HepG2 (cell line): ENCODE results near the gene CSTPP1. TPM values are rescaled to one million over a fixed set of nuclear protein-coding genes. Genes with fewer than 3 reads are reported as not detected.
A peak's percentile ranks its signal among the peaks of the same experiment; 100 is the strongest.

Experiments
- ATAC-seq: fragments of 200-7000 bp; cut with Tn5 transposase; 3 replicates; pipeline ENCODE4 v1.9.1; 2020; ENCODE audit warnings: mild to moderate bottlenecking, moderate library complexity
- BruUV-seq: library from RNA; stranded (reverse); fragments of 400-500 nt; replicated peaks from 2 replicates; lab custom pipeline; 2021; lab: Mats Ljungman, UMichigan
- CTCF ChIA-PET: fragments of 300-600 bp; formaldehyde crosslinking; extraction: SDS; loops from one replicate; lab custom pipeline; 2021; ENCODE audit warnings: low total read pairs, inconsistent platforms, low intra/inter-chr PET ratio; lab: Yijun Ruan, JAX
- POLR2A ChIA-PET: fragments of 350-600 bp; sonication (Branson Sonifier 250); formaldehyde crosslinking; loops from one replicate; lab custom pipeline; 2020; ENCODE audit warnings: antibody characterized with exemption, inconsistent platforms; lab: Yijun Ruan, JAX
- DNase-seq: peaks from one replicate; pipeline ENCODE4 v3.0.0-alpha.2; 2015; ENCODE audit warnings: low spot score
- FAIRE-seq: peaks from 3 replicates; lab custom pipeline; 2011; peaks lifted over from hg19 to GRCh38; lab: Jason Lieb, UNC
- H2AFZ ChIP-seq: one replicate; pipeline ENCODE4 v1.6.1; 2011; ENCODE audit warnings: low read length, inconsistent platforms
- H3K27ac ChIP-seq: fragments of 300-600 bp; 3 replicates; pipeline ENCODE4 v1.8.0; 2011; ENCODE audit warnings: mixed run types, mild to moderate bottlenecking, mixed read lengths, low read length, inconsistent platforms; ENCODE audit not compliant: insufficient read depth; ENCODE audit errors: extremely low read length
- H3K27me3 ChIP-seq, 2 experiments: fragments of 200-600 bp in 1 of 2; 2 replicates in 1 of 2; 3 replicates in 1 of 2; pipeline versions ENCODE4 v1.6.0 to v1.8.0; 2011; ENCODE audit warnings: low read length in 2 of 2, mild to moderate bottlenecking in 2 of 2, moderate library complexity in 2 of 2, inconsistent platforms in 1 of 2; ENCODE audit not compliant: insufficient read depth in 2 of 2, control insufficient read depth in 1 of 2
- H3K36me3 ChIP-seq, 2 experiments: fragments of 200-600 bp in 1 of 2; replicated peaks in 1 of 2; 2 replicates in 1 of 2; 3 replicates in 1 of 2; pipeline versions ENCODE4 v1.5.1 to v1.8.0; 2011; ENCODE audit warnings: low read length in 2 of 2, inconsistent platforms in 1 of 2; ENCODE audit not compliant: insufficient read depth in 2 of 2, control insufficient read depth in 1 of 2
- H3K4me1 ChIP-seq: 2 replicates; pipeline ENCODE4 v1.5.1; 2012; ENCODE audit warnings: low read length, inconsistent platforms; ENCODE audit not compliant: insufficient read depth
- H3K4me2 ChIP-seq: 2 replicates; pipeline ENCODE4 v1.6.0; 2011; ENCODE audit warnings: low read depth, low read length, inconsistent platforms
- H3K4me3 ChIP-seq, 3 experiments: fragments of 200-600 bp in 1 of 3; sonication (generic), shearing (Covaris generic) in 1 of 3; replicated peaks in 1 of 3; 2 replicates each; pipeline ENCODE4 v1.5.1; 2011 to 2016; ENCODE audit warnings: low read length in 3 of 3, inconsistent platforms in 2 of 3, low read depth in 2 of 3, mild to moderate bottlenecking in 2 of 3, control low read depth in 1 of 3, mixed read lengths in 1 of 3; ENCODE audit not compliant: insufficient read depth in 1 of 3
- H3K79me2 ChIP-seq: one replicate; pipeline ENCODE4 v1.6.1; 2011; ENCODE audit warnings: low read length, inconsistent platforms; ENCODE audit not compliant: insufficient read depth
- H3K9ac ChIP-seq: 2 replicates; pipeline ENCODE4 v1.6.0; 2011; ENCODE audit warnings: mild to moderate bottlenecking, low read depth, low read length, inconsistent platforms; ENCODE audit not compliant: insufficient read depth
- H3K9me3 ChIP-seq: 2 replicates; pipeline ENCODE4 v1.5.1; 2012; ENCODE audit warnings: mild to moderate bottlenecking, low read length
- H4K20me1 ChIP-seq: 2 replicates; pipeline ENCODE4 v1.6.0; 2011; ENCODE audit warnings: inconsistent platforms, mild to moderate bottlenecking, low read length, moderate library complexity; ENCODE audit not compliant: insufficient read depth
- ATF7 ChIP-seq, 2 experiments: fragments of 450-650 bp in 1 of 2; sonication (generic) in 1 of 2; formaldehyde crosslinking in 1 of 2; IDR thresholded peaks; 2 replicates each; pipeline versions ENCODE4 v1.4.0 to v1.6.1; 2016 to 2020; ENCODE audit warnings: antibody characterized with exemption in 1 of 2, mild to moderate bottlenecking in 1 of 2, missing genetic modification reagents in 1 of 2
- MAFF ChIP-seq: IDR thresholded peaks from 2 replicates; pipeline ENCODE4 v1.6.1; 2011; ENCODE audit warnings: low read depth, low read length, improper control_type of control experiment
- MAFK ChIP-seq, 2 experiments: IDR thresholded peaks in 1 of 2; conservative IDR thresholded peaks in 1 of 2; 2 replicates each; pipeline ENCODE4 v1.6.1; 2011; ENCODE audit warnings: improper control_type of control experiment in 2 of 2, low read length in 2 of 2
- ZNF207 ChIP-seq: fragments of 450-650 bp; IDR thresholded peaks from 2 replicates; pipeline ENCODE4 v1.6.1; 2016; ENCODE audit warnings: antibody characterized with exemption, borderline replicate concordance
- ZSCAN12 ChIP-seq: sonication (generic); formaldehyde crosslinking; IDR thresholded peaks from 2 replicates; pipeline ENCODE4 v1.9.0; 2021; ENCODE audit warnings: mild to moderate bottlenecking, missing genetic modification reagents
- WGBS: methylation state at CpG from one replicate; pipeline ENCODE4 v1.1.6; 2017; ENCODE audit warnings: low lambda C conversion rate; 5-methylcytosine and 5-hydroxymethylcytosine counted together
- in situ Hi-C: cut with HindIII; loops from 2 replicates; pipeline ENCODE4 v1.10.0; 2017; ENCODE audit warnings: low pct_unique_long_range_greater_than_20kb; ENCODE audit not compliant: extremely low pct_ligation_motif_present
- intact Hi-C: fragments of 100-400 bp; cut with micrococcal nuclease; formaldehyde crosslinking; loops from one replicate; pipeline ENCODE4 v1.10.0; 2022; ENCODE audit not compliant: unreplicated experiment
- polyA plus RNA-seq, 8 experiments: library from polyadenylated mRNA; depleted of rRNA in 3 of 8; stranded (reverse) in 7 of 8; unstranded in 1 of 8; fragments of >200 nt; fragmentation: Illumina TruSeq in 4 of 8; extraction: Trizol in 4 of 8; gene quantifications; 2 replicates each; pipeline versions ENCODE4 v1.2.1 to v1.2.3, GENCODE V29; 2011 to 2016; ENCODE audit warnings: low read depth in 4 of 8, missing spikeins in 1 of 8, mixed read lengths in 1 of 8; ENCODE audit not compliant: insufficient read depth in 1 of 8
- total RNA-seq, 5 experiments: library from RNA; depleted of rRNA; stranded (reverse); fragments of >200 nt; fragmentation: Illumina TruSeq; extraction: Trizol; gene quantifications; 2 replicates each; pipeline ENCODE4 v1.2.3, GENCODE V29; 2016; ENCODE audit warnings: low read depth in 1 of 5

The CSTPP1 gene
- total and polyA plus RNA-seq, 2 of the 13 experiments (the other 11 are each of a cell fraction or from before 2014, with no cell fraction given) = 12.3 to 14.6 TPM

GRCh38 chr11:47121731-47122130 lies 185.2 kb downstream of the CSTPP1 start:
- TF ChIP-seq MAFF = peak; percentile 64
- no peak for TF ChIP-seq ZSCAN12 (CRISPR knock-in tag)
- peak; percentile 77 to 86 for TF ChIP-seq MAFK (conservative IDR thresholded peaks at IDR 0.05 in 1 of 2, IDR thresholded peaks at IDR 0.05 in 1 of 2; ENCODE audit: low read length in 2 of 2)
- Histone ChIP-seq H2AFZ (no peak overlapping the region), H3K9me3 (no peaks in the 10 kb centered on the region), H3K4me1 (peaks cover 21% of the 10 kb centered on the region), H4K20me1 (no peaks in the 10 kb centered on the region), H3K27me3 (no peaks in the 10 kb centered on the region), H3K36me3 (no peaks in the 10 kb centered on the region), H3K4me2 (no peak overlapping the region), H3K9ac (no peak overlapping the region), H3K27ac (no peak overlapping the region), H3K4me3 (no peak overlapping the region), H3K79me2 (no peaks in the 10 kb centered on the region)
- ATAC-seq = no peak
- no TSS peak for BruUV-seq
- ChIA-PET CTCF (no interaction called here), POLR2A (no interaction called here)
- 49% methylated on average over 2 of the region's 2 CpGs for WGBS
- intact Hi-C loops (no loop called here), in situ Hi-C loops (no loop called here)
- no peak for DNase-seq
- no peak for FAIRE-seq

- Histone ChIP-seq H3K4me2 (no peak overlapping the region), H3K4me3 (no peak overlapping the region), H3K79me2 (no peaks in the 10 kb centered on the region), H3K9ac (no peak overlapping the region), H2AFZ (no peak overlapping the region), H3K27ac (no peak overlapping the region), H3K27me3 (no peaks in the 10 kb centered on the region), H4K20me1 (no peaks in the 10 kb centered on the region), H3K9me3 (no peaks in the 10 kb centered on the region), H3K36me3 (no peaks in the 10 kb centered on the region), H3K4me1 (peaks cover 19% of the 10 kb centered on the region)
- DNase-seq (no peak), FAIRE-seq (no peak), ATAC-seq (no peak)
- no TSS peak for BruUV-seq
- WGBS = 95% methylated on average over 2 of the region's 2 CpGs
- intact Hi-C loops (no loop called here), in situ Hi-C loops (no loop called here)
- POLR2A ChIA-PET = no interaction called here
- CTCF ChIA-PET = no interaction called here
- TF ChIP-seq ATF7 (IDR thresholded peaks at IDR 0.05) = peak; percentile 20; the same call in 1 of the 2 replicates
- no peak for TF ChIP-seq ATF7 (CRISPR knock-in tag; IDR thresholded peaks at IDR 0.05)
- no peak for TF ChIP-seq ZNF207
These were observed 186.5 kb downstream of the CSTPP1 start for GRCh38 chr11:47123094-47123493.
